GM12864 (cell line): Measurements from ENCODE around the gene CMC1.

ENCODE experiments used
- DNase-seq: peaks from one replicate; pipeline ENCODE4 v3.0.0-alpha.2; 2011; ENCODE audit warnings: low read depth
- H3K4me3 ChIP-seq: 2 replicates; pipeline ENCODE4 v1.5.1; 2011; ENCODE audit warnings: mild to moderate bottlenecking, low read depth, low read length, control low read depth
- TF ChIP-seq, protein P1 (sequence below): IDR thresholded peaks from 2 replicates; pipeline ENCODE4 v1.5.1; 2011; ENCODE audit warnings: low read depth, mild to moderate bottlenecking, moderate library complexity, low read length, control low read depth, inconsistent platforms; ENCODE audit errors: missing control alignments

CMC1 gene

DNA sequence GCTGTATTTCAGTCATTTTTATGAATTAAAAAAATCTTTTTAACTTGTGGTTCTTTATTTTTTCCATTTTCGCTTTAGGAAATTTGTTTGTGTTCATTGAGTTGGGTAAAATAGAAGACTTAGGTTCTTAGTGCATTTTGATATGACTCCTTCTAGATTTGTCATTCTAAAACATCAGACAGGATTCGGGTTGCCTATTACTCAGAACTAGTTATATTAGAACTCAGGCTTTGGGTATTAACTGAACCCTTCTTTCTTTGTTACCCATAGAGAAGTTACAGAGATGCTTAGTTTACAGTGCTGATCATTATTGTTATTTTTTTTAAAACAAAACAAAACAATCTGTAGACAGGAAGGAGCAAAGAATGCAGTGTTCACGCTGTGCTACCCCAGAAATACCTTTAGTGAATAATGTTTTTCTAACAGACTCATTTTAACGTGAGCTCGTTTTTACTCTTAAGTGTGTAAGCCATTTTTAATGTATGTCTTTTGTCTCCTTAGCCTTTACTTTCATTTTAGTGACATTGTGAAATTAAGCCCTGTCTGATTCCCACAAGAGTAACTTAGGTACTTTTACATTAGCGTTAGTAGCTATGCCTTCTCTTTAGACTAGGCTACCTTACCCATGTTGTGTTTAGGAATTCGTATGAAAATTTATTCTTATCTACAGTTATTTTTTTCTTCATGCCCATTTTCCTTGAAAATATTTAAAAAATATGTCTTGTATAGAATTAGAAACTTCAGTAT is 53.4 kb downstream of the CMC1 start:
- DNase-seq, result no peak
- H3K4me3 ChIP-seq, result no peak overlapping the region
- TF ChIP-seq, protein P1, sequence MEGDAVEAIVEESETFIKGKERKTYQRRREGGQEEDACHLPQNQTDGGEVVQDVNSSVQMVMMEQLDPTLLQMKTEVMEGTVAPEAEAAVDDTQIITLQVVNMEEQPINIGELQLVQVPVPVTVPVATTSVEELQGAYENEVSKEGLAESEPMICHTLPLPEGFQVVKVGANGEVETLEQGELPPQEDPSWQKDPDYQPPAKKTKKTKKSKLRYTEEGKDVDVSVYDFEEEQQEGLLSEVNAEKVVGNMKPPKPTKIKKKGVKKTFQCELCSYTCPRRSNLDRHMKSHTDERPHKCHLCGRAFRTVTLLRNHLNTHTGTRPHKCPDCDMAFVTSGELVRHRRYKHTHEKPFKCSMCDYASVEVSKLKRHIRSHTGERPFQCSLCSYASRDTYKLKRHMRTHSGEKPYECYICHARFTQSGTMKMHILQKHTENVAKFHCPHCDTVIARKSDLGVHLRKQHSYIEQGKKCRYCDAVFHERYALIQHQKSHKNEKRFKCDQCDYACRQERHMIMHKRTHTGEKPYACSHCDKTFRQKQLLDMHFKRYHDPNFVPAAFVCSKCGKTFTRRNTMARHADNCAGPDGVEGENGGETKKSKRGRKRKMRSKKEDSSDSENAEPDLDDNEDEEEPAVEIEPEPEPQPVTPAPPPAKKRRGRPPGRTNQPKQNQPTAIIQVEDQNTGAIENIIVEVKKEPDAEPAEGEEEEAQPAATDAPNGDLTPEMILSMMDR, result no peak

DNA sequence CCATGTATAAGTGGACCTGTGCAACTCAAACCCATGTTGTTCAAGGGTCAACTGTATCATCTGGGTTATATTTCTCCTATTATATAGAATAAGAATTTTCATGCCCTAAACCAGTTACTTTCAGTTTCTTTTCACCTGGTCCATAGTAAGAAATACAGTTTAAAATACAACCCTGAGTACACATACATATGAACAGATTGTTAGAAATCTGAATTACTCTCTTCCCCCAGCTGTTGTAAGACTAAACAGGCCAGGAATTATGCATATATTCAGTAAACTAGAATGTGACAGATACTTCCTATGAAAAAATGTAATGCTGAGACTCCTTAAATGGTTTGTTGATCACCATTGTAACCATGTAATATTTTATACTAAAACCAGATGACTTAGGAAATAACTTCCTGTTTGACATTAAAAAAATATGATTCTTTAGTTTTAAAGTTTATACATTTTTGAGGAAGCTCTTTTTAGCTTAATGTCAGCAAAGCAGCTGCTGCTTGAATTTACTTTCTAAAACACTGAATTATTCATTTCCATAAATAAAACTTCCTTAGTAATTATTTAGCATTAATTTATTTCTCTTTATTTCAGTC is 54.6 kb downstream of the CMC1 start:
- TF ChIP-seq, protein P1, result no peak
- no peak for DNase-seq
- no peak overlapping the region for H3K4me3 ChIP-seq

DNA sequence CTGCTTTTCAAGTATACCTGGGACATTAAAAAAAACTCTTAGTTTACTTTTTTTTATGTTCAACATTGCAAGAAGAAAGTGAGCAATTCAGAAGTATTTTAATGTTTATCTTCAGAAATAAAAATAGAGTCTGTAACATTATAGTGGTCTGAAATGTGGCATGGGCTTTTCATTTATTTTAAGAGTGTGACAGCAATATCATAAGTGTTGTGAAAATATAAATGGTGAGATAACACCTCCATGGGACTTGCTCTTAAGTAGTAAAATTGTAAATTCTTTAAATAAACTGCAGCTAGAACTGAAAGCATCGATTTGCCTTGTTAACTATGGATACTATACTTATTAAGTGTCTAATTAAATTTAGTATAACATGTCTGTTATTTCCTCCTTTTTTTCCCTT is 58.3 kb downstream of the CMC1 start:
- DNase-seq, result no peak
- H3K4me3 ChIP-seq, result no peak overlapping the region
- TF ChIP-seq, protein P1, result no peak

DNA sequence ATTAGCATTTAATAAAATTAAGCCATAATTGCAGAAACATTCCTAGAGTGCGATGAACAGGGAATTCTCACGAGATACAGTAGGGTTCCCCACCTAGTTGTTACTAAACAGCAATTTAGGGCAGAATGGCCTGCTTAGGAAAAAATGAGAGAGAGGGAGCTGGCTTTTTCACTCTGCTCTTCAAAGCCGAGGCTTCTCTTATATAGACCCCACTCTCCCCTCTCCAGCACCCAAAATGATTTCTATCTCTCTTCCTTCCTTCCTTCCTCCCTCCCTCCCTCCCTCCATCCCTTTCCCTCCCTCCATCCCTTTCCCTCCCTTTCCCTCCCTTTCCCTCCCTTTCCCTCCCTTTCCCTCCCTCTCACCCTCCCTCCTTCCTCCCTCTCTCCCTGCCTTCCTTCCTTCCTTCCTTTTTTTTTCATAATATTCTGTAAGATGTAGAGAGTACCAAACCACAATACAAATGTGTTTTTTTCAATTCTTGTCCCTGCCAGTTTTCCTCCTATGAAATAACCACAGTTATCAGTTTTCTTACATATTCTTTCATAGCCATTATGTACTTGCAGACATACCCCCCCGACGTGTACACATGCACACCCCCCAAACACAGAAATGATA is 59.0 kb downstream of the CMC1 start:
- TF ChIP-seq, protein P1, result no peak
- H3K4me3 ChIP-seq, result no peak overlapping the region
- no peak for DNase-seq

GRCh38 chr3:28301688-28302087 is 60.3 kb downstream of the CMC1 start:
- no peak overlapping the region for H3K4me3 ChIP-seq
- TF ChIP-seq, protein P1, result no peak
- no peak for DNase-seq

- DNase-seq, result no peak
- H3K4me3 ChIP-seq, result no peak overlapping the region
- TF ChIP-seq, protein P1, result no peak
Observed at GRCh38 chr3:28308196-28308595, 66.8 kb downstream of the CMC1 start.
